Esophagus muscularis mucosa (tissue), 4 donors: Measurements from ENCODE around the gene FAM186B.

ENCODE experiments used
- EP300 ChIP-seq: sonication (generic); formaldehyde crosslinking; IDR thresholded peaks from one replicate; pipeline ENCODE4 v1.6.1; 2017; ENCODE audit warnings: antibody characterized with exemption
- POLR2AphosphoS5 ChIP-seq, 2 donors: sonication (generic); formaldehyde crosslinking; IDR thresholded peaks; one replicate each; pipeline ENCODE4 v1.6.1; 2017; ENCODE audit warnings: antibody characterized with exemption in 2 of 2
- TF ChIP-seq, protein P1 (sequence below), 3 experiments: fragments of 200-600 bp in 2 of 3; fragments of 450-650 bp in 1 of 3; sonication (generic) in 2 of 3; IDR thresholded peaks; one replicate each; pipeline ENCODE4 v1.5.1; 2017 to 2019; ENCODE audit warnings: antibody characterized with exemption in 3 of 3, mild to moderate bottlenecking in 2 of 3, moderate library complexity in 1 of 3

DNA sequence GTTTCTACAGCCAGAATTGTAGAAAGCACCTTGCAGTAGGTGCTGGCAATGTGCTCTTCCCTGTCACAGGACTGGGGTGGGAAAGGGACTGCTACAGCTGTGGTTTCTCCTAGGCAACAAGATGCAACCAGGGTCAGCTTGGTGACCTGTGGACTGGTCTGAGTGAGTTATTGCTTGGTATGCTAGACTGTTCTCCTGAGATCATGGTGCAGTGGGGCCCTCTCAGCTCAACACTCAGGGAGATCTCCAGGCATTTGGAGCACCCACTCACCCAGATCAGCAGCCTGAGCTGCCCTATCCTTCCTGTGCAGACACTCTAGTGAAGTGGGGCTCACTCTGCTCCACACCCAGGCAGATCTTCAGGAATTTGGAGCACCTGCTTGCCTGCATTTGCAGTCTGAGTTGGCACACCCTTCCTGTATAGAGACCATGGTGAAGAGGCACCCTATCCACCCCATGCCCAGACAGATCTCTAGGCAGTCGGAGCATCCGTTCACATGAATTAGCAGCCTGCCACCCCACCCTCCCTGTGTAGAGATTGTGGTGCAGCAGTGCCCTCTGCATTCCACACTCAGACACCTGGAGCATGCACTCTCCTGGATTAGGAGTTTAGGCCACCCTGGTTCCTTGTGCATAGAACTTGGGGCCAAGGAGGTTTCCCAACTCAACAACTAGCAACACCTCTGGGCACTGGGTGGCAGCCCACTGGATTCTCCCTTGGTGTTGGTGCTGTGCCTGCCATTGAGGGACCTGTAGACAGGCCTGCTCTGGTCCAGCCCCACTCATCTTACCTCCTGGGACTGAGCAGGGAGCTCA lies 3.8 kb upstream of the FAM186B start:
- no peak for TF ChIP-seq EP300
- TF ChIP-seq, protein P1, sequence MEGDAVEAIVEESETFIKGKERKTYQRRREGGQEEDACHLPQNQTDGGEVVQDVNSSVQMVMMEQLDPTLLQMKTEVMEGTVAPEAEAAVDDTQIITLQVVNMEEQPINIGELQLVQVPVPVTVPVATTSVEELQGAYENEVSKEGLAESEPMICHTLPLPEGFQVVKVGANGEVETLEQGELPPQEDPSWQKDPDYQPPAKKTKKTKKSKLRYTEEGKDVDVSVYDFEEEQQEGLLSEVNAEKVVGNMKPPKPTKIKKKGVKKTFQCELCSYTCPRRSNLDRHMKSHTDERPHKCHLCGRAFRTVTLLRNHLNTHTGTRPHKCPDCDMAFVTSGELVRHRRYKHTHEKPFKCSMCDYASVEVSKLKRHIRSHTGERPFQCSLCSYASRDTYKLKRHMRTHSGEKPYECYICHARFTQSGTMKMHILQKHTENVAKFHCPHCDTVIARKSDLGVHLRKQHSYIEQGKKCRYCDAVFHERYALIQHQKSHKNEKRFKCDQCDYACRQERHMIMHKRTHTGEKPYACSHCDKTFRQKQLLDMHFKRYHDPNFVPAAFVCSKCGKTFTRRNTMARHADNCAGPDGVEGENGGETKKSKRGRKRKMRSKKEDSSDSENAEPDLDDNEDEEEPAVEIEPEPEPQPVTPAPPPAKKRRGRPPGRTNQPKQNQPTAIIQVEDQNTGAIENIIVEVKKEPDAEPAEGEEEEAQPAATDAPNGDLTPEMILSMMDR (IDR thresholded peaks at IDR 0.05), result no peak
- no peak for TF ChIP-seq POLR2AphosphoS5 (IDR thresholded peaks at IDR 0.05)
